Colon (tissue), 2 donors: ENCODE data around the gene PNPLA2.

Experiments
- FAIRE-seq: peaks from 2 replicates; lab custom pipeline; 2012; peaks lifted over from hg19 to GRCh38; lab: Jason Lieb, UNC
- donor health status: control.
- donor health status: control.

PNPLA2 gene

DNA sequence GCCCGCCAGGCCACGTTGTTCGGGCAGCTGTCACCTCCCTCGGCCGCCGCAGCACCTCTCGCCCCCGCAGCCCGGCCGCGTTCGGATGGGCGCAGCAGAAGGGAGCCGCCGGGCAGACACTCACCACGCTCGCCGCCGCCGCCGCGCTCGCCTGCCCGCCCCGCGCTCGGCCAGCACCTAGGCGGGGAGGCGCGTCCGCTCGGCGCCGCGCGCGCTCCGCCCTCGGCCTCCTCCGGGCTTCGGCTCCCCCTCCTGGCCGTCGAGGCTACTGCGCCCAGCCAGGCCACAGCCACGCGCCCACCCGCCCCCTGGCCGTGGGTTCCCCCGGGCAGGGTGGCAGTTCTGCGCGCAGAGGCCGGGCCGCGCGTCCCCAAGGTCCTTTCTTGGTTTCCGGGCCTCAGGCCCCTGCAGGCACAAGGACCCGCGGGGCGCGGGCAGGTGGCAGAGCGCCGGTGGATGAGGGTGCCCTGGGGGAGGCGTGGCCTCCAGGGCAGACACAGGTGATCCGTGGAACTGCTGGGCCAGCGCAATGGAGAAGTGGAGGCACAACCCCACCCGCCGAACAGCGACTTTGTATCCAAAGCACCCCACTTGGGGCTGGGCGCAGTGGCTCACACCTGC lies 20.5 kb upstream of the PNPLA2 start, which contains the start of gene SLC25A22:
Gene SLC25A22 (minus strand): TSS at position 189 of the 621 bp plus-strand sequence. CDS start 3,275 bp downstream, outside the sequence.
- no peak for FAIRE-seq

DNA sequence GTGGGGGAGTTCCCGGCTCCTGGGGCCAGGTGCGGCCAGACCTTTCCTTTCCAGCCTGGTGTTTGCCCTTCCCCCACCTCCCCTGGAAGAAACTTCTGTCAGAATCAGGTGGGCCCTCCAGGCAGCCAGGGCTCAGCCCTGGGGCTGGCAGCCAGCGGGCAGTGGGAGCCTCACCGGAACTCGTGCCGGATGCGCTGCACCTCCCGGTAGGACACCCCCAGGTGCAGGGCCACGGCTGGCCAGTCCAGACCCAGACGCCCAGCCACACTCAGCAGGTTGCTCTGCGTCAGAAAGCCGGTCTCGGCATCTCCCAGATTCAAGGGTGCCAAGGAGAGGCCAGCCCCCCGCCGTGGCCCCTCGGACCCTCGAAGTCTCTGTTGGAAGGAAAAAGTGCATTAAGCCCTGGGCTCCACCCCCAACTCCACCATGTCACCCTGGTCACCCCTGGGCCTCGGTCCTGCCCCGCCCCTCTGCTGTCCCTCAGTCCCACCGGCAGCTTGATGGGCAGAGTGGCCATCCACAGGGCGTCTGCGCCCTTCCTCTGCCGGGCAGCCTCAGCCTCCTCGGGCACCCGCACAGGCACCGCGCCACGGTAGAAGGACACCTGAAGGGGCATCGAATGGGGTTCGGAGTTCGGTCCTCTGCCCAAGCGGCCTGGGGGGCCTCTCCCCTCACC lies 18.9 kb upstream of the PNPLA2 start:
- FAIRE-seq = no peak

GRCh38 chr11:800473-800872 lies 18.2 kb upstream of the PNPLA2 start:
- FAIRE-seq = no peak

DNA sequence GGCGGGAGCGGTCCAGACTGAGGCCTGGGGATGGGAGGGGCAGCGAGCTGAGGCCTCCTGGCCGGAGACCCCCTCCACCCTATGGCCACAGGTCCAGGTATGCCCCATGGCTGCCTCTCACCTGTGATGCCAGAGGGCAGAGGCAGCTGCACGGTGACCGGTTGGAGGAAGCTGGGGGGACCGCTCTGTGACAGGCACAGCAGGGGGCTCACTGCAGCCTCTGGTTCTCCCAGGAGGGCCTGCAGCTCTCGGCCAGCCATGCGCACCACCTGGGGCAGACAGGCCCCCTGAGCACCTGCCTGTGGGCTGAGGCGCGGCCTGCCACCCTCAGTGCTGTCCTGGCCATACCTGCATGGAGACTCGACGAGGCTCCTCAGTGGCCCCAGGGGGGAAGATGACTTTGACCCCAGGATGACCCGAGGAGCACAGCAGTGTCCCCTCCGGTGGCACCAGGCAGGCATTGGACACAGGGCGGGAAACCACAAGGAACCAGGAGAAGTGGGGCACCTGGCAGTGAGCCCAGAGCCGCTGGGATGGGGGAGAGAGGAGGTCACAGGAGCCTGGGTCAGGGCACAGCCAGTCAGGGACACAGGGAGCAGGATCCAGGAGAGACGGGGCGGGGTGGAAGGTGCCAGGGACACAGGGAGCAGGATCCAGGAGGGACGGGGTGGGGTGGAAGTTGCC lies 17.5 kb upstream of the PNPLA2 start:
- no peak for FAIRE-seq

DNA sequence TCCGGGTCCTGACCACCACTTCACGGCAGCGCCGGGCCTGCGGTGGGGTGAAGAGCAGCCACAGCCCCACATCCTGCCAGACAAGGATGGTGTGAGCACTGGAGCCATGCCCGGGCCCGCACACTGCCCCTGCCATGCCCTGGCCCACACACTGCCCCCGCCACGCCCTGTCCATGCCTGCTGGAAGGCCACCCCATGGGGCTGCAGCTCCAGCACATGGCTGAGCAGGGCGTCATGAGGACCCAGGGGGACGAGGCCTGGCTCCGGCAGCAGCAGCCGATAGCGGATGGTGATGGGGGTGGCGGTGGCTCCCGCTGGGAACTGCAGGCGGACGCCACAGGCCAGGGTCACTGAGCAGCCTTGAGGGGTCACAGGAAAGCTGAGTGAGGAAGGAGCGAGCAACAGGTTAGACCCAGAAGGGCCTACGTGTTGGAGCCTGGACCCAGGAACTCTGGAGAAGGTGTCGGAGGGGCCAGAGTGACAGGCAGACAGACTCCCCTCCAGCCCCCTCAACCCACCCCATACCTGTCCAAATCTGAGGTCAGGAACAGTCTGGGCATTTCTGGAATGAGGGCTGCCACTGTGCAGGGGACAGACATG lies 16.6 kb upstream of the PNPLA2 start:
- no peak for FAIRE-seq

DNA sequence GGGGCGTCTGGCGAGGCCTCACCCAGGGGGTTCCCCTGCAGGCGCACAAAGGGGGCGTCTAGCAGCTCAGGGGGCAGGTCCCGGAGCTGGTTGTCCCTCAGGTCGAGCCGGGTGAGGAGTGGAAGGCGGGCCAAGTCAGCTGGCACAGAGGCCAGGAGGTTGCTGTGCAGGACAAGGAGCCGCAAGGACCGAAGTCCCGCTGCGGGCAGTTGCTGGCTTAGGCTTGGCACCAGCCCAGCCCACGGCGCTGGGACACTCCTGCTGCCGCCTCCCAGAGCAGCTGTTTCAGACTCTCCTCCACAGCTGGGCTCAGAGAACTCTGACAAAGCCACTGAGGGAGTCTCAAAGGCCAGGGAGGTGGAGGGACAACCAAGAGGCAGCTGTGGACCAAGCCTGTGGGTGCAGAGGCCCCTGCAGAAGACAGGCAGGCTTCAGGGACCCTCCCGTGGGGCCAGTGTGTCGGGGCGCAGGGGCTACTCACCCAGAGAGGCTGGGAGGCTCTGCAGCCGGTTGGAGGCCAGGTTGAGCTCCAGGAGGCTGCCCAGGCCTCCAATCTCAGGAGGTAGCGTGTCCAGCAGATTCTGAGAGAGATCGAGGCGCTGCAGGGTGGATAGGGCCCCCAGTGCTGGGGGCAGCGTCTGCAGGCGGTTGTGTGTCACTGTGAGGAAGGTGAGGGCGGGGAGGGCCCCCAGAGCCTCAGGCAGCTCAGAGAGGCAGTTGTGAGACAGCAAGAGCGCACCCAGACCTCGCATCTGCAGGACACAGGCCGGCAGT lies 15.8 kb upstream of the PNPLA2 start:
- FAIRE-seq = no peak

GRCh38 chr11:803467-803742 lies 15.3 kb upstream of the PNPLA2 start:
- no peak for FAIRE-seq

DNA sequence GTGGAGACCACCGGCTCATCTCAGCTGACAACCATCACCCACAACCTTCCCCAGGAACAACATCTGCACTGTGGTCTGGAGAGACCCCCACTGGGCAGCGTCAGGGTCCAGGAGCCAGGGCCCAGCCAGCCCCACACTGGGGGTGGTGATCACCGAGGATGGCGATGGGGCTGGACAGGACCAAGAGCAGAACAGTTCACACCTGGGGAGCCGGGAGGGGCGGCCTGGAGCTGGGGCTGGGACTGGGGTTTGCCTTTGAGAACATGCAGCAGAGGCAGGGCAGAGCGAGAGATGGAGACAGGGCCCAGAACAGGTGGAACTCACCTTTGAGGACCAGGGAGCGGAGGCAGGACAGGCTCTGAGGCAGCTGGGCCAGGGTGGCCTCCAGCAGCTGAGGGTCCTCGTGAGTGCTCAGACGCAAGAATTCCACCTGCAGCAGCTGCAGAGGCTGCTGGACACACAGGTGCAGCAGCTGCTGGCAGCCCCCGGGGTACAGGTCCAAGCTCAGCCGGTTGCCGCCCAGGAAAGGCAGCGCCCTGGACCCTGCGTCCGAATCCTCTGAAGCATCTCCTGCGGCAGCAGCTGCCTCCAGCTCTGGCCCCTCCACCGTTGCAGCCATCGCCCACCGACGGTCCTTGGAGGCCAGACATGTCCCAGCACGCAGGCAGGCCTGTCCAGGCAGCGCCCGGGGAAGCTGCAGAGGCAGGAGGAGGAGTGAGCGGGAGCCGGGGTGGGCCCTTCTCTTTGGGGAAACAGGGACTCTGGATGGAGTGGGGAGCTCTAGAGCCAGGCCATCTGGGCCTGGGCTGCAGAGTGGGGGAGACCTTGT lies 14.7 kb upstream of the PNPLA2 start:
- no peak for FAIRE-seq

DNA sequence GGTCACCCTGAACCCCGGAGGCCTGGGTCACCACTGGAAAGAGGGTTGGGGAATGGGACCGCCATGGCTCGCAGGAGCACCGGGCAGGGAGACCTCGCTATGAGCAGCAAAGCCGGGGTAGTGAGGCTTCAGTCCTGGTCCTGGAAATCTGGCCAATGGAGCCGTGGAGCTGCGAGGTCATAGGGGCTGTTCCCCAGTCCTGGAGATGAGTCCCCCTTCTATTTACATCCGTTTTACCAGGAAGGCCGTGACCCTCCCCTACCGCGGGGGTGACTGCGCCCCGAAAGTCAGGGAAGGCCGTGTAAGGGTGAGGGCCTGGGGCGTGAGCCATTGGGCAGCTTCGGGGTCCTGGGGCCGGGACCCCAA lies 14.1 kb upstream of the PNPLA2 start:
- FAIRE-seq = no peak

- no peak for FAIRE-seq
These were observed 10.1 kb upstream of the PNPLA2 start for GRCh38 chr11:808427-809286.

DNA sequence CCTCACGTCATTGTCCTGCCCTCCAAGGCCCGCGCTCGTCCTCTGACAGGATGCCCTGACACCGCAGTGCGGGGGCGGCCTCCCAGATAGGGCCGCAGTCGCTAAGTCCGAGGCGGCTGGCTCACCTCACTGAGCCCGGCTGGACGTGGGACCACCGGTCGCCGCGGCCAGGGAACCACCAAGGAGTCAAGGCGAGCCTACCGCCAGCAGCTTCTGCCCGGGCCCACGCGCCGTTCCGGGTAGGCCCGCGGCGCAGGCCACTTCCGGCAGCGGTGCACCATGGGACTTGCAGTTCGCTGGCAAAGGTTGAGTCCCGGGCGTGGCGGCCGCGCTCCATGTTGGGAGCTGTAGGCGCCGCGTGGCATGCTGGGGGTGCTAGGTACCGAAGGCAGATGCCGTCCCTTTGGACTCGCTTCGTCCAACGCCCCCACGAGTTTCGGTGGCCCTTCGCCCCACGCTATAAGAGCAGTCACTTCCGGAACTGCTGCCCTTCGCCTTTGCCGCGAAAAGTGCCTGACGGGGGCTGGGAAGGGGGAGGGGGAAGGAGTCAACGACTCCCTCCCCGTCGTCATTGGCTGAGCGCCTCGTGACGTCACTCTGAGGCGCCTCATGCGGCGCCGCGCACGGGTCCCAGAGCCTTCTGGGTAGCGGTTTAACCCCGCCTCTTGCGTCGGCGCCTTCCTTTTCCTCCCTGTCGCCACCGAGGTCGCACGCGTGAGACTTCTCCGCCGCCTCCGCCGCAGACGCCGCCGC lies 9.3 kb upstream of the PNPLA2 start, which contains the start of gene RPLP2:
Gene RPLP2 (plus strand): TSS at position 681 of the 753 bp plus-strand sequence. CDS start 268 bp downstream, outside the sequence.
- no peak for FAIRE-seq

GRCh38 chr11:810040-810567 lies 8.6 kb upstream of the PNPLA2 start:
- FAIRE-seq = no peak

GRCh38 chr11:811446-812245 lies 7.1 kb upstream of the PNPLA2 start:
- no peak for FAIRE-seq

DNA sequence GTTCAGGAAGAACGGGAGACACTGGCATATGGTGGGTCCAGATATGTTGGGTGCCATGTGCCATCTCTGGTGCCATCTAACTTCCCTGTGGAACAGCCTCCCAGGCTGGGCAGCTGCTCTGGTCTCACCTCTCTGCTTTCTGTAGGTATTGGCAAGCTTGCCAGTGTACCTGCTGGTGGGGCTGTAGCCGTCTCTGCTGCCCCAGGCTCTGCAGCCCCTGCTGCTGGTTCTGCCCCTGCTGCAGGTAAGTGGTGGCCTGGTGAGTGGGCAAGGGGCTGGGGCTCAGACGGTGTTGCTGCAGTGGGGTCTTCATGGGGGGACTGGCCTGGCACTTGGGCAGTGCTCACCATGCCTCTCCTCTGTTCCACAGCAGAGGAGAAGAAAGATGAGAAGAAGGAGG lies 6.3 kb upstream of the PNPLA2 start:
- FAIRE-seq = no peak

GRCh38 chr11:813072-813455 lies 5.7 kb upstream of the PNPLA2 start:
- FAIRE-seq = no peak

DNA sequence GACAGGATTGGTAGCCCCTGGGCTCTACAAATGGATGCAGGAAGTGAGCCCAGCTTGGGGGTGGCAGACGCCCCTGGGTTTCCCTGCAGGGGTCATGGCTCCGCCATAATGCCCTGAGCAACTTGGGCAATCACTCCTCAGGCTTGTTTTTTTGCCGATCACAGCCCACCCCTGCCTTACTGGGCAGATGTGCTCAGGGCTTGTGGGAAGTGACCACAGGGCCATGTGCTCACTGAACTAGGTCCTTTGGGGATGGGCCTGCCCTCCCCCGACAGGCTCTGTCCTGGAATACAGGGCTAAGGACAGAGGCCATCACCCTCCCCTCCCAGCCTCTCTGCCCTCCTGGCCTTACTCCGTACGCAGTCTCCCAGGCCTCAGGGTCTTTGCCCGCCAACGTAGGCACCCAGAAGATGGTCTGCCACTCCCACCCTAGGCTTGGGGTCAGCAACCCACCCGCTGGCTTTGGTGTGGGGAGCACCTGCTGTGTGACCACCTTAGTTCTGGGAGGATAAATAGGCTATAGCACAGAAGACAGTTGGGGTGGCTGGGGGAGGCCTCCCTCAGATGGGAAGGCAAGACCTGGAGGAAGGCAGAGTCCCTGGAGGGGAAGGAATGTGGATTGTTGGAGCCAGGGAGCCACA lies 5.1 kb upstream of the PNPLA2 start:
- FAIRE-seq = no peak

DNA sequence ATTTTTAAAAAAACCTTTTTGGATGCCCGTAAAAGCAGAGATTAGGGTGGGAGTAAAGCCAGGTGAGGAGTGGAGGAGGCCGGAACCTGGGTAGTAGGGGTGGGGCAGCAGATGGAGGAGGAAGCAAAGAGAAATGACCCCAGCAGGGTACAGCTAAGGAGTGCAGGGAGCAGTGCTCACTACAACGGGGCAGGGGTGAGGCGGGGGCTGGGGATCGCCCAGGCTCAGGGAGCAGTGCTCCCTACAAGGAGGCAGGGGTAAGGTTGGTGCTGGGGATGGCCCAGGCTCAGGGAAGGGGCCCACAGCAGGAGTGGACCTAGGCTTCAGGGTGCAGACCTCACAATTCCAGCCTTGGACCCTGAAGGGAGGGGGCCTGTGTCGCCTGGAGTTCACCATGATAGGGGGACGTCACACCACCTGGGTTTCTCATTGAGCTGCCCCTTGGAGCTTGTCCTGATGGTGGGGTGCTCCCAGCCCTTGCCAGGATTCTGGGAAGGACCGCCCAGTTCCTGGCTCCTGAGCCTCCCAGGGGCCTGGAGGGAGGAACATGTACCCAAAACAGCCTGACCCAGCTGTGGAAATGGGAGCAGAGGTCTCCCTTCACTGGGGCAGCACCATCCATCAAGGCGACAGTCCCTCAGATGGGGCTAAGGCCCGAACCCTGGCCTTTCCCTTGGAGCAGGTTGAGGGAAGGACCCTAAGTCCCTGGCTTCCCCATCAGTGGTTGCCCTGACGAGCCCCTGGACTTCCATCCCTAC lies 2.9 kb upstream of the PNPLA2 start:
- FAIRE-seq = no peak

- FAIRE-seq = no peak
These were observed 2.3 kb upstream of the PNPLA2 start for GRCh38 chr11:816433-816779.
